Fibroblast of pulmonary artery (primary cell): ENCODE measurements around the gene FNDC10.
"Not testable (repeated sequence)": the region's sequence is repeated elsewhere in the genome, so short reads cannot be mapped to it uniquely, and the experiment has no call there.

Experiments
- DNase-seq: peaks from one replicate; pipeline ENCODE4 v3.0.0-alpha.2; 2010; ENCODE audit warnings: low read depth
- H3K4me3 ChIP-seq: replicated peaks from 2 replicates; pipeline ENCODE4 v1.5.1; 2011; ENCODE audit warnings: low read depth, mild to moderate bottlenecking, control low read depth, low read length, moderate library complexity
- CTCF ChIP-seq: IDR thresholded peaks from 2 replicates; pipeline ENCODE4 v1.5.1; 2011; ENCODE audit warnings: mild to moderate bottlenecking, control low read depth, low read length, inconsistent platforms; ENCODE audit errors: missing control alignments

The FNDC10 gene

GRCh38 chr1:1563688-1564087 is 36.2 kb downstream of the FNDC10 start:
- TF ChIP-seq CTCF = no peak
- no peak for DNase-seq
- H3K4me3 ChIP-seq = no peak overlapping the region

- no peak overlapping the region for H3K4me3 ChIP-seq
- no peak for TF ChIP-seq CTCF
- DNase-seq = no peak
Measured at GRCh38 chr1:1562556-1563195, 37.3 kb downstream of the FNDC10 start.

GRCh38 chr1:1561801-1562470 is 38.0 kb downstream of the FNDC10 start:
- no peak overlapping the region for H3K4me3 ChIP-seq
- DNase-seq = no peak
- TF ChIP-seq CTCF = no peak

- DNase-seq = no peak
- H3K4me3 ChIP-seq = no peak overlapping the region
- TF ChIP-seq CTCF = no peak
Measured at GRCh38 chr1:1560178-1560577, 39.8 kb downstream of the FNDC10 start.

- no peak overlapping the region for H3K4me3 ChIP-seq
- TF ChIP-seq CTCF = no peak
- DNase-seq = no peak
Measured at GRCh38 chr1:1559066-1559465, 40.9 kb downstream of the FNDC10 start.

- DNase-seq = no peak
- no peak overlapping the region for H3K4me3 ChIP-seq
- TF ChIP-seq CTCF = no peak
Measured at GRCh38 chr1:1558591-1558990, 41.3 kb downstream of the FNDC10 start.

GRCh38 chr1:1557688-1558087 is 42.2 kb downstream of the FNDC10 start:
- not testable (repeated sequence) for DNase-seq, H3K4me3 ChIP-seq

GRCh38 chr1:1556961-1557360 is 43.0 kb downstream of the FNDC10 start:
- not testable (repeated sequence) for DNase-seq

More at GRCh38 chr1:1556961-1557360, 43.0 kb downstream of the FNDC10 start:
- not testable (repeated sequence) for H3K4me3 ChIP-seq
